H1 (cell line): Measurements from ENCODE around the gene MACROD2.

ENCODE experiments used
- BACH1 ChIP-seq: IDR thresholded peaks from 2 replicates; pipeline ENCODE4 v1.6.1; 2012; ENCODE audit warnings: low read length, improper control_type of control experiment
- CEBPB ChIP-seq: IDR thresholded peaks from 2 replicates; pipeline ENCODE4 v1.6.1; 2012; ENCODE audit warnings: low read depth, low read length
- CTCF ChIP-seq, 3 experiments: IDR thresholded peaks; 1 replicate in 2 of 3; 2 replicates in 1 of 3; pipeline versions ENCODE4 v1.5.1 to v1.6.1; 2011; ENCODE audit warnings: low read length in 3 of 3, mild to moderate bottlenecking in 3 of 3, inconsistent platforms in 2 of 3, low read depth in 1 of 3, moderate library complexity in 1 of 3; ENCODE audit not compliant: insufficient read depth in 1 of 3; ENCODE audit errors: control extremely low read depth in 1 of 3
- EP300 ChIP-seq, 2 experiments: IDR thresholded peaks; 1 replicate in 1 of 2; 2 replicates in 1 of 2; pipeline ENCODE4 v1.6.1; 2011 to 2012; ENCODE audit warnings: low read depth in 2 of 2, low read length in 2 of 2, mild to moderate bottlenecking in 2 of 2, borderline replicate concordance in 1 of 2, inconsistent platforms in 1 of 2, moderate library complexity in 1 of 2
- JUND ChIP-seq: IDR thresholded peaks from 2 replicates; pipeline ENCODE4 v1.6.1; 2011; ENCODE audit warnings: mild to moderate bottlenecking, improper control_type of control experiment, low read length
- POLR2AphosphoS5 ChIP-seq: IDR thresholded peaks from 2 replicates; pipeline ENCODE4 v1.6.1; 2011; ENCODE audit warnings: low read depth, low read length
- RAD21 ChIP-seq, 2 experiments: IDR thresholded peaks in 1 of 2; conservative IDR thresholded peaks in 1 of 2; 2 replicates each; pipeline ENCODE4 v1.6.1; 2011; ENCODE audit warnings: low read depth in 2 of 2, low read length in 2 of 2, improper control_type of control experiment in 1 of 2, inconsistent platforms in 1 of 2, mild to moderate bottlenecking in 1 of 2, moderate library complexity in 1 of 2
- RFX5 ChIP-seq: IDR thresholded peaks from 2 replicates; pipeline ENCODE4 v1.6.1; 2011; ENCODE audit warnings: low read depth, low read length, improper control_type of control experiment, borderline replicate concordance
- SP4 ChIP-seq: IDR thresholded peaks from 2 replicates; pipeline ENCODE4 v1.6.1; 2012; ENCODE audit warnings: low read length, inconsistent platforms
- TAF1 ChIP-seq: IDR thresholded peaks from 2 replicates; pipeline ENCODE4 v1.6.1; 2011; ENCODE audit warnings: mild to moderate bottlenecking, low read depth, low read length
- TF ChIP-seq, protein P1 (sequence below): IDR thresholded peaks from 2 replicates; pipeline ENCODE4 v1.6.1; 2011; ENCODE audit warnings: low read depth, mild to moderate bottlenecking, low read length; ENCODE audit not compliant: insufficient read depth

DNA sequence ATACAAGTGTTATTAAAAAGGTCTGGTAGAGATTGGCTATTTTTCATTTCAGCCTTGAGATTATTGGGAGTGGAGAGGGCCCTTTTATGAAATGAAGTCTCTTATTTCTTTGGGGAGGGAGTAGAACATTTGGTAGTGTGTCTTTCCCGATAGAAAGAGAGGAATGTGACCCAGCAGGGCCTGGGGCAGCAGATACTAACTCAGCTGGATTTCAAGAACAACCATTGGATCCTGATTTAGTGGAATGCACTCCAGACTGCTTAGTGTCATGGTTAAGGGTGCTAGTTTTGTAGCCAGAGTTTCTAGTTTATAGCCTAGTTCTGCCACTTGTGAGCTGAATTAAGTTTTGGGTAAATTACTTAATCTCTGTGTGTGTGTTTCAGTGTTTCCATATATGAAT lies 360.5 kb downstream of the MACROD2 start:
- TF ChIP-seq EP300 (IDR thresholded peaks at IDR 0.05; ENCODE audit: borderline replicate concordance in 1 of 2, low read depth in 2 of 2, low read length in 2 of 2) (no peak), CTCF (IDR thresholded peaks at IDR 0.05; ENCODE audit: control extremely low read depth in 1 of 3, insufficient read depth in 1 of 3, low read depth in 1 of 3, low read length in 3 of 3) (no peak), BACH1 (no peak), SP4 (no peak), JUND (no peak), TAF1 (no peak), RAD21 (IDR thresholded peaks at IDR 0.05 in 1 of 2, conservative IDR thresholded peaks at IDR 0.05 in 1 of 2; ENCODE audit: low read depth in 2 of 2, low read length in 2 of 2) (no peak), CEBPB (no peak), POLR2AphosphoS5 (no peak), RFX5 (no peak)
- TF ChIP-seq, protein P1, sequence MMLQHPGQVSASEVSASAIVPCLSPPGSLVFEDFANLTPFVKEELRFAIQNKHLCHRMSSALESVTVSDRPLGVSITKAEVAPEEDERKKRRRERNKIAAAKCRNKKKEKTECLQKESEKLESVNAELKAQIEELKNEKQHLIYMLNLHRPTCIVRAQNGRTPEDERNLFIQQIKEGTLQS, result no peak
